ENCODE results near the gene FLYWCH2. TPM values are rescaled to one million over a fixed set of nuclear protein-coding genes. Genes with fewer than 3 reads are reported as not detected.

FLYWCH2 gene
- total and polyA plus RNA-seq, 2 of the 13 experiments (the other 11 are each of a cell fraction or from before 2014, with no cell fraction given): 16.9 to 19.8 TPM

DNA sequence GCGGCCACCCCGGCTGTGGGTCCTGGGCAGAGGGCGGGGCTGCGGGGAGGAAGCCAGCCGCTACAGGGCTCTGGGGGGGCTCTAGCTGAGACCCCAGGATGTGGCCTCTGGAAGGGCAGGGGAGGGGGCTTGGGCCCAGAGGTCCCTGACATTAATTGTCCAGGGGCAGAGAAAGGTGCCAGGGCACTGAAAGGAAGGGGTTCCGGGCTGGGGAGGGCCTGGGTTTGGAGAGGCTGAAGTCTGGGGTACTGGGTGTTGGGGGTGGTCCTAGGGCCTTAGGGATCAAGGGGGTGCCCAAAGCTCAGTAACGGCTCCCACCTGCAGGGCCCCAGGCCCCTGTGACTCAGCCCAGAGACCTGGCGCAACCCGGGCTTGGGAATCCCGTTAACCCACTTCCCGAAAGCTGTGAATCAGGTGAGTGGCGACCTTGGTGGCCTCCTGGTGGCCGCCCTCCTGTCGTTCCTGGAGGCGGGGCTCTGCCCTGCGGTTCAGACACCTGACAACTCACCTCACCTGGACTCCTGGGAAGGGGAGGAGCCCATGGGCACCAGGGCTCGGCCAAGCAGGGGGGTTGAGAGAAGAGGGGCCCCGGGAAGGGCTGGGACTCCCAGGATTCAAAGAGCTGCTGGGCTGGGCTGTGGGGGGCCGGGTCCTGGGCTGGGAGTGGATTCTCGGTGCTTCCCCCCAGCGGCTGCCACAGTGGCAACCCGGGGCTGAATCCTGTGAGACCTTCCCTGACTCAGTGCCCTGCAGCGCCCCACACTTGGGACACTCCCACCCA is 24.6 kb upstream of the FLYWCH2 start:
- Histone ChIP-seq H3K9ac (ENCODE audit: insufficient read depth, low read depth, low read length) (no peak overlapping the region), H2AFZ (ENCODE audit: low read length) (no peak overlapping the region), H3K36me3 (replicated peaks in 1 of 2; ENCODE audit: control insufficient read depth in 1 of 2, insufficient read depth in 2 of 2, low read length in 2 of 2) (no peaks in the 10 kb centered on the region), H3K27ac (ENCODE audit: extremely low read length, insufficient read depth, low read length) (no peak overlapping the region), H3K79me2 (ENCODE audit: insufficient read depth, low read length) (no peaks in the 10 kb centered on the region), H4K20me1 (ENCODE audit: insufficient read depth, low read length) (no peaks in the 10 kb centered on the region), H3K9me3 (ENCODE audit: low read length) (peaks cover 12% of the 10 kb centered on the region; the same call in 1 of the 2 replicates), H3K4me1 (ENCODE audit: insufficient read depth, low read length) (peaks cover 16% of the 10 kb centered on the region), H3K4me3 (replicated peaks in 1 of 3; ENCODE audit: insufficient read depth in 1 of 3, low read depth in 2 of 3, low read length in 3 of 3) (peak overlapping the region in 1 of 3 experiments; percentile 63; a peak in 1 of 6 replicates), H3K4me2 (ENCODE audit: low read depth, low read length) (peak overlapping the region; percentile 64), H3K27me3 (ENCODE audit: control insufficient read depth in 1 of 2, insufficient read depth in 2 of 2, low read length in 2 of 2) (peaks cover 0 to 2% of the 10 kb centered on the region in 2 experiments; a peak in 2 of 5 replicates)
- in situ Hi-C loops (cut with HindIII; ENCODE audit: extremely low pct_ligation_motif_present, low pct_unique_long_range_greater_than_20kb): no loop called here
- WGBS (ENCODE audit: low lambda C conversion rate): 0% methylated on average over 12 of the region's 23 CpGs
- intact Hi-C loops (cut with micrococcal nuclease; ENCODE audit: unreplicated experiment): no loop called here
- DNase-seq (ENCODE audit: low spot score) (no peak), FAIRE-seq (no peak), ATAC-seq (peak; percentile 56)
- CTCF ChIA-PET (ENCODE audit: low intra/inter-chr PET ratio, low total read pairs): no interaction called here
- POLR2A ChIA-PET: interaction anchor here (1.2 kb wide), 2 partner anchors 9 to 47 kb away, joined by 4 to 7 read pairs; no protein-coding TSS in a partner anchor
- no TSS peak for BruUV-seq (replicated peaks)
- TF ChIP-seq NFYC (CRISPR knock-in tag; IDR thresholded peaks at IDR 0.05): no peak
- TF ChIP-seq FOSL2 (CRISPR knock-in tag; IDR thresholded peaks at IDR 0.05): peak; percentile 85
- peak; percentile 28; the same call in 1 of the 2 replicates for TF ChIP-seq ZSCAN21 (CRISPR knock-in tag; IDR thresholded peaks at IDR 0.05; ENCODE audit: borderline replicate concordance)
- TF ChIP-seq ZNF225 (CRISPR knock-in tag; IDR thresholded peaks at IDR 0.05): no peak
- TF ChIP-seq ZNF558 (CRISPR knock-in tag; IDR thresholded peaks at IDR 0.05; ENCODE audit: borderline replicate concordance): no peak
- no peak for TF ChIP-seq FOXK1 (CRISPR knock-in tag; IDR thresholded peaks at IDR 0.05; ENCODE audit: borderline replicate concordance, low read depth)
- no peak for TF ChIP-seq ZSCAN30 (CRISPR knock-in tag; IDR thresholded peaks at IDR 0.05)
- TF ChIP-seq ZNF382 (CRISPR knock-in tag; IDR thresholded peaks at IDR 0.05; ENCODE audit: borderline replicate concordance): no peak
- TF ChIP-seq RARA (CRISPR knock-in tag; IDR thresholded peaks at IDR 0.05): peak; percentile 41
- TF ChIP-seq SAP130 (CRISPR knock-in tag; IDR thresholded peaks at IDR 0.05; ENCODE audit: low read depth): peak; percentile 18; the same call in 1 of the 2 replicates
- no peak for TF ChIP-seq ERF (CRISPR knock-in tag; IDR thresholded peaks at IDR 0.05)
- TF ChIP-seq ZNF768 (CRISPR knock-in tag; IDR thresholded peaks at IDR 0.05): no peak
- TF ChIP-seq ZNF331 (CRISPR knock-in tag; IDR thresholded peaks at IDR 0.05): 0 out of 2 replicates have a peak, but pooled peaks have one; percentile 59
- TF ChIP-seq GATAD2A (CRISPR knock-in tag; IDR thresholded peaks at IDR 0.05): 0 out of 2 replicates have a peak, but pooled peaks have one; percentile 16
- TF ChIP-seq, protein P1, sequence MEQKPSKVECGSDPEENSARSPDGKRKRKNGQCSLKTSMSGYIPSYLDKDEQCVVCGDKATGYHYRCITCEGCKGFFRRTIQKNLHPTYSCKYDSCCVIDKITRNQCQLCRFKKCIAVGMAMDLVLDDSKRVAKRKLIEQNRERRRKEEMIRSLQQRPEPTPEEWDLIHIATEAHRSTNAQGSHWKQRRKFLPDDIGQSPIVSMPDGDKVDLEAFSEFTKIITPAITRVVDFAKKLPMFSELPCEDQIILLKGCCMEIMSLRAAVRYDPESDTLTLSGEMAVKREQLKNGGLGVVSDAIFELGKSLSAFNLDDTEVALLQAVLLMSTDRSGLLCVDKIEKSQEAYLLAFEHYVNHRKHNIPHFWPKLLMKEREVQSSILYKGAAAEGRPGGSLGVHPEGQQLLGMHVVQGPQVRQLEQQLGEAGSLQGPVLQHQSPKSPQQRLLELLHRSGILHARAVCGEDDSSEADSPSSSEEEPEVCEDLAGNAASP (CRISPR knock-in tag; IDR thresholded peaks at IDR 0.05; ENCODE audit: borderline replicate concordance): peak; percentile 30; the same call in 1 of the 2 replicates
- TF ChIP-seq HCFC1 (IDR thresholded peaks at IDR 0.05; ENCODE audit: low read depth, low read length): no peak
- TF ChIP-seq FLYWCH1 (CRISPR knock-in tag; IDR thresholded peaks at IDR 0.05): no peak
- peak; percentile 79 for TF ChIP-seq ZEB1 (IDR thresholded peaks at IDR 0.05; ENCODE audit: insufficient replicate concordance, low read depth)
- no peak for TF ChIP-seq ELF1 (CRISPR knock-in tag; IDR thresholded peaks at IDR 0.05)
- TF ChIP-seq, protein P2, sequence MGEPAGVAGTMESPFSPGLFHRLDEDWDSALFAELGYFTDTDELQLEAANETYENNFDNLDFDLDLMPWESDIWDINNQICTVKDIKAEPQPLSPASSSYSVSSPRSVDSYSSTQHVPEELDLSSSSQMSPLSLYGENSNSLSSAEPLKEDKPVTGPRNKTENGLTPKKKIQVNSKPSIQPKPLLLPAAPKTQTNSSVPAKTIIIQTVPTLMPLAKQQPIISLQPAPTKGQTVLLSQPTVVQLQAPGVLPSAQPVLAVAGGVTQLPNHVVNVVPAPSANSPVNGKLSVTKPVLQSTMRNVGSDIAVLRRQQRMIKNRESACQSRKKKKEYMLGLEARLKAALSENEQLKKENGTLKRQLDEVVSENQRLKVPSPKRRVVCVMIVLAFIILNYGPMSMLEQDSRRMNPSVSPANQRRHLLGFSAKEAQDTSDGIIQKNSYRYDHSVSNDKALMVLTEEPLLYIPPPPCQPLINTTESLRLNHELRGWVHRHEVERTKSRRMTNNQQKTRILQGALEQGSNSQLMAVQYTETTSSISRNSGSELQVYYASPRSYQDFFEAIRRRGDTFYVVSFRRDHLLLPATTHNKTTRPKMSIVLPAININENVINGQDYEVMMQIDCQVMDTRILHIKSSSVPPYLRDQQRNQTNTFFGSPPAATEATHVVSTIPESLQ (CRISPR knock-in tag; conservative IDR thresholded peaks at IDR 0.05): no peak

All from HepG2 (cell line).